SW480 (cell line): Measurements from ENCODE around the gene KSR1.
"Not testable (repeated sequence)": the region's sequence is repeated elsewhere in the genome, so short reads cannot be mapped to it uniquely, and the experiment has no call there.

Experiments used
- DNase-seq: peaks from one replicate; pipeline ENCODE4 v3.0.0-alpha.2; 2016; ENCODE audit warnings: low spot score

Gene KSR1

GRCh38 chr17:27612160-27612770 is 156.0 kb downstream of the KSR1 start:
- no peak for DNase-seq

GRCh38 chr17:27613433-27613832 is 157.2 kb downstream of the KSR1 start:
- no peak for DNase-seq

GRCh38 chr17:27615121-27615520 is 158.9 kb downstream of the KSR1 start:
- DNase-seq: no peak

GRCh38 chr17:27616414-27616813 is 160.2 kb downstream of the KSR1 start:
- no peak for DNase-seq

GRCh38 chr17:27618417-27618816 is 162.2 kb downstream of the KSR1 start:
- no peak for DNase-seq

- DNase-seq: no peak
These were observed 164.5 kb downstream of the KSR1 start for GRCh38 chr17:27620721-27621120.

- DNase-seq: no peak
These were observed 165.3 kb downstream of the KSR1 start for GRCh38 chr17:27621536-27621935.

GRCh38 chr17:27621942-27622559 is 165.8 kb downstream of the KSR1 start:
- DNase-seq: no peak

- no peak for DNase-seq
These were observed 166.7 kb downstream of the KSR1 start for GRCh38 chr17:27622986-27623385.

GRCh38 chr17:27623614-27624013 is 167.4 kb downstream of the KSR1 start:
- DNase-seq: no peak

GRCh38 chr17:27624539-27624938 is 168.3 kb downstream of the KSR1 start:
- no peak for DNase-seq

GRCh38 chr17:27625856-27626255 is 169.6 kb downstream of the KSR1 start:
- no peak for DNase-seq

- DNase-seq: no peak
These were observed 171.3 kb downstream of the KSR1 start for GRCh38 chr17:27627514-27627913.

- no peak for DNase-seq
These were observed 172.1 kb downstream of the KSR1 start for GRCh38 chr17:27628376-27628775.

- not testable (repeated sequence) for DNase-seq
These were observed 173.0 kb downstream of the KSR1 start for GRCh38 chr17:27629260-27629659.

GRCh38 chr17:27630607-27631410 is 174.6 kb downstream of the KSR1 start, which contains the start of gene LGALS9:
LGALS9 (plus strand) TSS chr17:27631188; CDS start chr17:27631266, 78 bp downstream.
- peak; percentile 72 for DNase-seq

GRCh38 chr17:27631411-27631760 is 175.1 kb downstream of the KSR1 start:
- DNase-seq: no peak

- DNase-seq: no peak
These were observed 175.9 kb downstream of the KSR1 start for GRCh38 chr17:27631897-27632725.

GRCh38 chr17:27632766-27633165 is 176.5 kb downstream of the KSR1 start:
- not testable (repeated sequence) for DNase-seq

- DNase-seq: no peak
These were observed 177.2 kb downstream of the KSR1 start for GRCh38 chr17:27633312-27634025.

- no peak for DNase-seq
These were observed 177.7 kb downstream of the KSR1 start for GRCh38 chr17:27634026-27634335.

GRCh38 chr17:27634776-27635175 is 178.5 kb downstream of the KSR1 start:
- no peak for DNase-seq
